Activated CD8-positive, alpha-beta memory T cell treated with anti-CD3 and anti-CD28 coated beads for 36 hours (primary cell): ENCODE measurements around the gene INKA1. TPM values are rescaled to one million over a fixed set of nuclear protein-coding genes. Genes with fewer than 3 reads are reported as not detected.
"Not testable (repeated sequence)": the region's sequence is repeated elsewhere in the genome, so short reads cannot be mapped to it uniquely, and the experiment has no call there.

Experiments used
- CTCF ChIA-PET: fragments of 350-600 bp; sonication (Branson Sonifier 250); formaldehyde crosslinking; loops from one replicate; lab custom pipeline; 2021; ENCODE audit warnings: antibody characterized with exemption; lab: Charles Lee
- POLR2A ChIA-PET: fragments of 350-600 bp; sonication (Branson Sonifier 250); formaldehyde crosslinking; loops from one replicate; lab custom pipeline; 2021; ENCODE audit warnings: antibody characterized with exemption; lab: Charles Lee
- total RNA-seq, 2 experiments: library from RNA; stranded (reverse); gene quantifications; one replicate each; pipeline ENCODE4 v1.2.3, GENCODE V29; 2021

INKA1 gene
- total RNA-seq, 2 experiments from 2014 or later: 1.5 to 2.1 TPM

GRCh38 chr3:49782277-49782676 is 20.8 kb upstream of the INKA1 start:
- CTCF ChIA-PET: interaction anchor here (0.8 to 1.6 kb wide), 2 partner anchors 19 to 20 kb away, joined by 4 to 5 read pairs; partner anchors contain the start of gene INKA1
- POLR2A ChIA-PET: not testable (repeated sequence)

- CTCF ChIA-PET: interaction anchor here (1.0 to 2.0 kb wide), 4 partner anchors 13 to 56 kb away, joined by 3 to 9 read pairs (median 6); partner anchors contain the start of gene INKA1
- POLR2A ChIA-PET: interaction anchor here (0.7 to 1.6 kb wide), 5 partner anchors 18 to 66 kb away, joined by 3 to 4 read pairs (median 3); partner anchors contain the start of genes AMIGO3, INKA1 and UBA7
These were observed 17.3 kb upstream of the INKA1 start for GRCh38 chr3:49785565-49786356.

GRCh38 chr3:49786357-49787181 is 16.5 kb upstream of the INKA1 start, which contains the start of gene IP6K1:
Gene IP6K1, minus strand, starts transcription at chr3:49786542. Its CDS starts 38,502 bp downstream, at chr3:49748040.
- POLR2A ChIA-PET: interaction anchor here (0.7 to 1.6 kb wide), 5 partner anchors 17 to 67 kb away, joined by 3 to 4 read pairs (median 3); partner anchors contain the start of genes AMIGO3, INKA1 and UBA7
- CTCF ChIA-PET: interaction anchor here (1.0 to 2.0 kb wide), 6 partner anchors 13 to 247 kb away, joined by 3 to 9 read pairs (median 3); partner anchors contain the start of genes CDHR4 and INKA1

- POLR2A ChIA-PET: no interaction called here
- CTCF ChIA-PET: interaction anchor here (1.0 to 2.0 kb wide), 4 partner anchors 12 to 248 kb away, joined by 3 to 9 read pairs (median 6); partner anchors contain the start of genes CDHR4 and INKA1
These were observed 15.9 kb upstream of the INKA1 start for GRCh38 chr3:49787182-49787464.

GRCh38 chr3:49787536-49787935 is 15.5 kb upstream of the INKA1 start:
- CTCF ChIA-PET: interaction anchor here (1.0 to 1.9 kb wide), 4 partner anchors 12 to 248 kb away, joined by 3 to 8 read pairs (median 4); partner anchors contain the start of genes CDHR4 and INKA1
- POLR2A ChIA-PET: no interaction called here

- ChIA-PET POLR2A (no interaction called here), CTCF (interaction anchor here (1.1 to 1.3 kb wide), 2 partner anchors 15 to 249 kb away, joined by 3 to 4 read pairs; partner anchors contain the start of gene INKA1)
These were observed 15.0 kb upstream of the INKA1 start for GRCh38 chr3:49788056-49788455.

GRCh38 chr3:49790626-49791411 is 12.2 kb upstream of the INKA1 start:
- POLR2A ChIA-PET: interaction anchor here (0.7 to 0.9 kb wide), 3 partner anchors 11 to 107 kb away, joined by 3 to 5 read pairs (median 3); no protein-coding TSS in a partner anchor

GRCh38 chr3:49791571-49791970 is 11.5 kb upstream of the INKA1 start:
- POLR2A ChIA-PET: interaction anchor here (0.5 kb wide), 1 partner anchor 95 kb away, joined by 3 read pairs; no protein-coding TSS in a partner anchor
- CTCF ChIA-PET: interaction anchor here (1.2 kb wide), 1 partner anchor 47 kb away, joined by 5 read pairs; no protein-coding TSS in a partner anchor

More at GRCh38 chr3:49790626-49791411, 12.2 kb upstream of the INKA1 start:
- CTCF ChIA-PET: interaction anchor here (0.7 to 1.4 kb wide), 3 partner anchors 12 to 137 kb away, joined by 3 to 8 read pairs (median 5); partner anchors contain the start of gene INKA1

GRCh38 chr3:49792371-49793150 is 10.5 kb upstream of the INKA1 start:
- CTCF ChIA-PET: no interaction called here
- POLR2A ChIA-PET: no interaction called here

- POLR2A ChIA-PET: no interaction called here
- CTCF ChIA-PET: interaction anchor here (1.0 kb wide), 1 partner anchor 8 kb away, joined by 3 read pairs; no protein-coding TSS in a partner anchor
These were observed 9.5 kb upstream of the INKA1 start for GRCh38 chr3:49793486-49794085.

- CTCF ChIA-PET: interaction anchor here (1.0 kb wide), 1 partner anchor 8 kb away, joined by 3 read pairs; no protein-coding TSS in a partner anchor
- POLR2A ChIA-PET: no interaction called here
These were observed 8.6 kb upstream of the INKA1 start for GRCh38 chr3:49794431-49794830.

GRCh38 chr3:49794926-49795905 is 7.8 kb upstream of the INKA1 start:
- CTCF ChIA-PET: no interaction called here
- POLR2A ChIA-PET: no interaction called here

- POLR2A ChIA-PET: no interaction called here
- CTCF ChIA-PET: interaction anchor here (1.1 to 1.8 kb wide), 3 partner anchors 12 to 260 kb away, joined by 3 to 7 read pairs (median 3); no protein-coding TSS in a partner anchor
These were observed 4.0 kb upstream of the INKA1 start for GRCh38 chr3:49799105-49799504.

GRCh38 chr3:49799761-49800160 is 3.3 kb upstream of the INKA1 start, which contains the start of gene CDHR4:
Gene CDHR4, minus strand, starts transcription at chr3:49799873. Its CDS starts 61 bp downstream, at chr3:49799812.
- POLR2A ChIA-PET: no interaction called here
- CTCF ChIA-PET: interaction anchor here (1.1 to 1.8 kb wide), 3 partner anchors 12 to 260 kb away, joined by 3 to 7 read pairs (median 3); no protein-coding TSS in a partner anchor

GRCh38 chr3:49801160-49801559 is 1.9 kb upstream of the INKA1 start:
- ChIA-PET CTCF (interaction anchor here (1.0 to 3.0 kb wide), 4 partner anchors 18 to 122 kb away, joined by 4 to 60 read pairs (median 4); no protein-coding TSS in a partner anchor), POLR2A (no interaction called here)
